Peyer's patch (tissue), 4 donors: Measurements from ENCODE around the gene SCAF4.

Experiments
- CTCF ChIP-seq, 6 experiments: fragments of 450-650 bp in 4 of 6; fragments of 200-600 bp in 2 of 6; sonication (generic) in 1 of 6; IDR thresholded peaks; one replicate each; pipeline ENCODE4 v1.5.1; 2017 to 2019; ENCODE audit warnings: antibody characterized with exemption in 6 of 6, mild to moderate bottlenecking in 3 of 6, moderate library complexity in 1 of 6
- POLR2A ChIP-seq, 2 donors: fragments of 450-650 bp; IDR thresholded peaks; one replicate each; pipeline ENCODE4 v1.5.1; 2017; ENCODE audit warnings: antibody characterized with exemption in 2 of 2, mild to moderate bottlenecking in 2 of 2, moderate library complexity in 2 of 2

DNA sequence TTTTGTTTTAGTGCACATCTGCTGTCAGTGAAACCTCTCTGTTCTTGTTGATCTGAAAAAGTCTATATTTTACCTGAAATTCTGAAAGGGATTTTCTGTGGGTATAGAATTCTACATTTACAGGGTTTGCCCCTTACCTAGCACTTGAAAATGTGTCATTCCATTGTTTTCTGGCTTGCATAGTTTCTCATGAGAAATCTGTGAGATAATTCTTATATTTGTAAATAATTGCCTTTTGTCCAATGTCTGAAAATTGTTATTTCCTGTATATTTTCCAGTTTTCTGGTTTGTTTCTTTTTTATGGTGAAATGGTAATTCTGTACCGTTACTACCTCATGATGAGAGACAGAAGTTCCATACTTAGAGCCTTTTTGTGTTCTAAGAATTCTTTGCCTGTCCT is 11.8 kb upstream of the SCAF4 start:
- TF ChIP-seq CTCF (IDR thresholded peaks at IDR 0.05) (no peak), POLR2A (IDR thresholded peaks at IDR 0.05) (no peak)
